ENCODE data around the gene TERT. TPM values are rescaled to one million over a fixed set of nuclear protein-coding genes. Genes with fewer than 3 reads are reported as not detected.

The TERT gene
- total and polyA plus RNA-seq, 2 of the 4 experiments (the other 2 are of a cell fraction), result not detected

Small RNAs within 50 kb of the gene (microRNA-seq; reads per million reads assigned to microRNA genes)
- 0 reads per million in 2 experiments for gene MIR4457 (ENCODE audit: insufficient read depth in 1 of 2, insufficient read length in 1 of 2, unreplicated experiment in 1 of 2)

Small RNAs within 50 kb of the gene (small RNA-seq; reads per million reads assigned to genes)
- gene MIR4457, result 0 reads per million in 5 experiments

Other genes starting within 250 kb of the TERT start
- gene SLC12A7, start 183.0 kb downstream of the TERT start, total RNA-seq (2012; rRNA removed), result 3.0 and 3.3 TPM in 2 replicates
- gene SLC12A7, start 183.0 kb downstream of the TERT start, polyA plus RNA-seq (2012; rRNA removed), result 6.1 and 7.5 TPM in 2 replicates
- gene SLC6A19, start 93.5 kb downstream of the TERT start, total RNA-seq (2012; rRNA removed), result not detected in 2 replicates
- gene SLC6A19, start 93.5 kb downstream of the TERT start, polyA plus RNA-seq (2012; rRNA removed), result not detected in 2 replicates
- not detected in 2 replicates for gene SLC6A18, start 69.7 kb downstream of the TERT start, total RNA-seq (2012; rRNA removed)
- gene SLC6A18, start 69.7 kb downstream of the TERT start, polyA plus RNA-seq (2012; rRNA removed), result not detected in 2 replicates
- gene CLPTM1L, start 50.0 kb upstream of the TERT start, total RNA-seq (2012; rRNA removed), result 101 and 137 TPM in 2 replicates
- gene CLPTM1L, start 50.0 kb upstream of the TERT start, polyA plus RNA-seq (2012; rRNA removed), result 110 and 114 TPM in 2 replicates
- gene SLC6A3, start 150.4 kb upstream of the TERT start, total RNA-seq (2012; rRNA removed), result not detected in 2 replicates
- not detected in 2 replicates for gene SLC6A3, start 150.4 kb upstream of the TERT start, polyA plus RNA-seq (2012; rRNA removed)
- gene LPCAT1, start 228.9 kb upstream of the TERT start, total RNA-seq (2012; rRNA removed), result 17.7 and 22.2 TPM in 2 replicates
- gene LPCAT1, start 228.9 kb upstream of the TERT start, polyA plus RNA-seq (2012; rRNA removed), result 31.5 and 33.6 TPM in 2 replicates